Activated effector memory CD4-positive, alpha-beta T cell treated with Interleukin-2 at 50 U/mL for 16 hours (primary cell): ENCODE data around the gene ABLIM2.
A peak's percentile ranks its signal among the peaks of the same experiment; 100 is the strongest.

ENCODE experiments used
- DNase-seq: peaks from one replicate; pipeline ENCODE4 v3.0.0-alpha.2; 2020

The ABLIM2 gene

GRCh38 chr4:8061145-8061544 lies 97.5 kb downstream of the ABLIM2 start:
- no peak for DNase-seq

- DNase-seq: no peak
These were observed 98.0 kb downstream of the ABLIM2 start for GRCh38 chr4:8060632-8061031.

GRCh38 chr4:8058031-8058479 lies 100.6 kb downstream of the ABLIM2 start:
- no peak for DNase-seq

- DNase-seq: no peak
These were observed 103.4 kb downstream of the ABLIM2 start for GRCh38 chr4:8055206-8055605.

GRCh38 chr4:8053688-8054449 lies 104.7 kb downstream of the ABLIM2 start:
- no peak for DNase-seq

- no peak for DNase-seq
These were observed 106.4 kb downstream of the ABLIM2 start for GRCh38 chr4:8052160-8052691.

GRCh38 chr4:8051644-8052043 lies 107.0 kb downstream of the ABLIM2 start:
- no peak for DNase-seq

GRCh38 chr4:8050555-8051206 lies 107.9 kb downstream of the ABLIM2 start:
- DNase-seq: no peak

- no peak for DNase-seq
These were observed 108.4 kb downstream of the ABLIM2 start for GRCh38 chr4:8050180-8050554.

- no peak for DNase-seq
These were observed 109.5 kb downstream of the ABLIM2 start for GRCh38 chr4:8048856-8049676.

- no peak for DNase-seq
These were observed 110.6 kb downstream of the ABLIM2 start for GRCh38 chr4:8047837-8048678.

GRCh38 chr4:8046925-8047541 lies 111.6 kb downstream of the ABLIM2 start:
- peak; percentile 7 for DNase-seq

- DNase-seq: no peak
These were observed 112.7 kb downstream of the ABLIM2 start for GRCh38 chr4:8045909-8046308.

- no peak for DNase-seq
These were observed 113.9 kb downstream of the ABLIM2 start for GRCh38 chr4:8044699-8045098.

GRCh38 chr4:8044244-8044643 lies 114.4 kb downstream of the ABLIM2 start:
- no peak for DNase-seq

GRCh38 chr4:8043596-8043995 lies 115.0 kb downstream of the ABLIM2 start:
- no peak for DNase-seq

GRCh38 chr4:8041868-8042267 lies 116.7 kb downstream of the ABLIM2 start:
- no peak for DNase-seq

- no peak for DNase-seq
These were observed 117.4 kb downstream of the ABLIM2 start for GRCh38 chr4:8041172-8041571.

- DNase-seq: no peak
These were observed 118.0 kb downstream of the ABLIM2 start for GRCh38 chr4:8040607-8041006.

GRCh38 chr4:8039853-8040252 lies 118.8 kb downstream of the ABLIM2 start:
- no peak for DNase-seq

GRCh38 chr4:8039290-8039689 lies 119.3 kb downstream of the ABLIM2 start:
- DNase-seq: no peak

- no peak for DNase-seq
These were observed 119.8 kb downstream of the ABLIM2 start for GRCh38 chr4:8038719-8039251.
